PC-3 (cell line): ENCODE results near the gene PAF1. TPM values are rescaled to one million over a fixed set of nuclear protein-coding genes. Genes with fewer than 3 reads are reported as not detected.

Source experiments
- ATAC-seq: fragments of 200-7000 bp; cut with Tn5 transposase; 2 replicates; pipeline ENCODE4 v1.9.1; 2020; ENCODE audit warnings: mild to moderate bottlenecking, moderate library complexity
- BruUV-seq: library from RNA; stranded (reverse); fragments of 400-500 nt; replicated peaks from 2 replicates; lab custom pipeline; 2021; lab: Mats Ljungman, UMichigan
- CTCF ChIA-PET: fragments of 300-600 bp; sonication (Branson Sonifier 250); formaldehyde crosslinking; loops from one replicate; lab custom pipeline; 2022; ENCODE audit warnings: antibody characterized with exemption; lab: Charles Lee
- POLR2A ChIA-PET: fragments of 300-600 bp; sonication (Branson Sonifier 250); formaldehyde crosslinking; loops from one replicate; lab custom pipeline; 2022; ENCODE audit warnings: antibody characterized with exemption; ENCODE audit not compliant: unreplicated experiment; lab: Charles Lee
- DNase-seq: peaks from one replicate; pipeline ENCODE4 v3.0.0-alpha.2; 2015
- H2AFZ ChIP-seq: fragments of 300-600 bp; sonication (generic); 2 replicates; pipeline ENCODE4 v1.6.0; 2016; ENCODE audit warnings: antibody characterized with exemption, low read length
- H3F3A ChIP-seq: fragments of 300-600 bp; sonication (generic); one replicate; pipeline ENCODE4 v1.6.0; 2017; ENCODE audit warnings: antibody characterized with exemption, low read length, control low read depth, mild to moderate bottlenecking; ENCODE audit not compliant: unreplicated experiment
- H3K27ac ChIP-seq: fragments of 300-600 bp; sonication (generic); 2 replicates; pipeline ENCODE4 v1.5.1; 2016; ENCODE audit warnings: mild to moderate bottlenecking, low read length
- H3K27me3 ChIP-seq: fragments of 300-600 bp; sonication (generic); 2 replicates; pipeline ENCODE4 v1.6.1; 2016; ENCODE audit warnings: low read length, mixed read lengths
- H3K36me3 ChIP-seq: fragments of 300-600 bp; sonication (generic); 2 replicates; pipeline ENCODE4 v1.6.1; 2016; ENCODE audit warnings: low read depth, mixed run types, low read length, mixed read lengths
- H3K4me1 ChIP-seq: fragments of 300-600 bp; sonication (generic); 2 replicates; pipeline ENCODE4 v1.5.1; 2016; ENCODE audit warnings: low read length; ENCODE audit not compliant: insufficient read depth
- H3K4me2 ChIP-seq: fragments of 300-600 bp; sonication (generic); 2 replicates; pipeline ENCODE4 v1.6.0; 2016; ENCODE audit warnings: low read length
- H3K4me3 ChIP-seq: fragments of 300-600 bp; sonication (generic); 2 replicates; pipeline ENCODE4 v1.5.1; 2016; ENCODE audit warnings: mild to moderate bottlenecking, low read length, mixed read lengths
- H3K79me2 ChIP-seq: fragments of 300-600 bp; sonication (generic); 2 replicates; pipeline ENCODE4 v1.6.1; 2017; ENCODE audit warnings: low read length, mixed read lengths
- H3K9ac ChIP-seq: fragments of 300-600 bp; sonication (generic); 2 replicates; pipeline ENCODE4 v1.6.0; 2016; ENCODE audit warnings: mild to moderate bottlenecking, low read length
- H3K9me2 ChIP-seq: fragments of 300-600 bp; sonication (generic); replicated peaks from 2 replicates; pipeline ENCODE4 v1.6.1; 2016; ENCODE audit warnings: mixed run types, low read length, mixed read lengths
- H3K9me3 ChIP-seq: fragments of 300-600 bp; sonication (generic); 2 replicates; pipeline ENCODE4 v1.6.1; 2016; ENCODE audit warnings: low read length, mixed read lengths
- H4K20me1 ChIP-seq: fragments of 300-600 bp; sonication (generic); 2 replicates; pipeline ENCODE4 v1.6.1; 2016; ENCODE audit warnings: low read length, mixed read lengths
- EZH2 ChIP-seq: fragments of 300-600 bp; sonication (generic); IDR thresholded peaks from one replicate; pipeline ENCODE4 v1.6.1; 2017; ENCODE audit warnings: antibody characterized with exemption, mild to moderate bottlenecking, low read length; ENCODE audit not compliant: unreplicated experiment
- EZH2phosphoT487 ChIP-seq: fragments of 300-600 bp; sonication (generic); IDR thresholded peaks from 2 replicates; pipeline ENCODE4 v1.6.1; 2018; ENCODE audit warnings: mild to moderate bottlenecking, antibody characterized with exemption, low read length, borderline replicate concordance
- intact Hi-C: fragments of 100-400 bp; cut with micrococcal nuclease; formaldehyde crosslinking; loops from 2 replicates; pipeline ENCODE4 v1.9.0; 2023
- total RNA-seq: library from RNA; depleted of rRNA; stranded (reverse); fragments of >200 nt; gene quantifications from 2 replicates; pipeline ENCODE4 v1.2.3, GENCODE V29; 2014
- TF ChIP-seq, protein P1 (sequence below): fragments of 300-600 bp; sonication (generic); conservative IDR thresholded peaks from 2 replicates; pipeline ENCODE4 v1.5.1; 2017; ENCODE audit warnings: antibody characterized with exemption, low read depth, mild to moderate bottlenecking, low read length

Gene PAF1
- total RNA-seq, 1 experiment from 2014 or later: 50.7 TPM

DNA sequence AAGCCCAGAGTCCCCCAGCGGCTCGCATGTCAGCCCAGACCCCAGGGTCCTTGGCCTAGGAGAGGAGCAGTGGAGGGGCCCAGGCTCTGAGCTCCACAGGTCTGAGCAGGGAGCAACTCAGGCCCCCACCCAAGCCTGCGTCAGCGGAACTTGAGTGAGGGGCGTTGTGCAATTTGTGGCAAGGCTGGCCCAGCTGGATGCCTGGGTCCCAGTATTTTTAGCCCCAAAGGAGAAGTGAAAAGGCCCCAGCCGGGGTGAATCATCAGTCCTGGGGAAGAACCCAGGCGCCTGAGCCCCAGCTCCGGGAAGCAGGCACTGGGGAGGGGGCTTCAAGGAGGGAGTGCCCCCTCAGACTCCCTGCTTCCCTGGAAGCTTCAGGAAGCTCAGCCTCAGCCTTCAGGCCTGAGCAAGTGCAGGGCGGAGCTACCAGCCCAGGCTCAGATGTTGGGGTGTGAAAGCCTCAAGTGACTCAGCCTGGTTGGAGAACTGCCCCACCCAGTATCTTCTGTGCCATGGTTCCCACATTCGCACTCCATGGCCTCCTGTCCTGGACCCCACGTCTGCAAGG lies 7.5 kb upstream of the PAF1 start:
- intact Hi-C loops: no loop called here
- TF ChIP-seq EZH2phosphoT487 (no peak), EZH2 (no peak)
- TF ChIP-seq, protein P1, sequence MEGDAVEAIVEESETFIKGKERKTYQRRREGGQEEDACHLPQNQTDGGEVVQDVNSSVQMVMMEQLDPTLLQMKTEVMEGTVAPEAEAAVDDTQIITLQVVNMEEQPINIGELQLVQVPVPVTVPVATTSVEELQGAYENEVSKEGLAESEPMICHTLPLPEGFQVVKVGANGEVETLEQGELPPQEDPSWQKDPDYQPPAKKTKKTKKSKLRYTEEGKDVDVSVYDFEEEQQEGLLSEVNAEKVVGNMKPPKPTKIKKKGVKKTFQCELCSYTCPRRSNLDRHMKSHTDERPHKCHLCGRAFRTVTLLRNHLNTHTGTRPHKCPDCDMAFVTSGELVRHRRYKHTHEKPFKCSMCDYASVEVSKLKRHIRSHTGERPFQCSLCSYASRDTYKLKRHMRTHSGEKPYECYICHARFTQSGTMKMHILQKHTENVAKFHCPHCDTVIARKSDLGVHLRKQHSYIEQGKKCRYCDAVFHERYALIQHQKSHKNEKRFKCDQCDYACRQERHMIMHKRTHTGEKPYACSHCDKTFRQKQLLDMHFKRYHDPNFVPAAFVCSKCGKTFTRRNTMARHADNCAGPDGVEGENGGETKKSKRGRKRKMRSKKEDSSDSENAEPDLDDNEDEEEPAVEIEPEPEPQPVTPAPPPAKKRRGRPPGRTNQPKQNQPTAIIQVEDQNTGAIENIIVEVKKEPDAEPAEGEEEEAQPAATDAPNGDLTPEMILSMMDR: no peak
- no peaks in the 10 kb centered on the region for H3K79me2 ChIP-seq
- no peaks in the 10 kb centered on the region for H3K36me3 ChIP-seq
- ATAC-seq: no peak
- H3K9me2 ChIP-seq: no peaks in the 10 kb centered on the region
- TSS peak; percentile 11 for BruUV-seq
- H3K27me3 ChIP-seq: no peaks in the 10 kb centered on the region
- peak overlapping the region; percentile 68 for H3K27ac ChIP-seq
- H4K20me1 ChIP-seq: no peaks in the 10 kb centered on the region
- peak; percentile 42 for DNase-seq
- H3K4me2 ChIP-seq: peak overlapping the region; percentile 57
- CTCF ChIA-PET: interaction anchor here (0.6 kb wide), 1 partner anchor 43 kb away, joined by 13 read pairs; no protein-coding TSS in a partner anchor
- H3K9me3 ChIP-seq: no peaks in the 10 kb centered on the region
- H3K9ac ChIP-seq: peak overlapping the region; percentile 52
- POLR2A ChIA-PET: interaction anchor here (0.6 to 1.1 kb wide), 3 partner anchors 9 to 56 kb away, joined by 3 to 5 read pairs (median 4); partner anchors contain the start of genes RPS16 and SAMD4B
- H3K4me1 ChIP-seq: peaks cover 38% of the 10 kb centered on the region
- no peak overlapping the region for H2AFZ ChIP-seq
- no peaks in the 10 kb centered on the region for H3F3A ChIP-seq
- no peak overlapping the region for H3K4me3 ChIP-seq

DNA sequence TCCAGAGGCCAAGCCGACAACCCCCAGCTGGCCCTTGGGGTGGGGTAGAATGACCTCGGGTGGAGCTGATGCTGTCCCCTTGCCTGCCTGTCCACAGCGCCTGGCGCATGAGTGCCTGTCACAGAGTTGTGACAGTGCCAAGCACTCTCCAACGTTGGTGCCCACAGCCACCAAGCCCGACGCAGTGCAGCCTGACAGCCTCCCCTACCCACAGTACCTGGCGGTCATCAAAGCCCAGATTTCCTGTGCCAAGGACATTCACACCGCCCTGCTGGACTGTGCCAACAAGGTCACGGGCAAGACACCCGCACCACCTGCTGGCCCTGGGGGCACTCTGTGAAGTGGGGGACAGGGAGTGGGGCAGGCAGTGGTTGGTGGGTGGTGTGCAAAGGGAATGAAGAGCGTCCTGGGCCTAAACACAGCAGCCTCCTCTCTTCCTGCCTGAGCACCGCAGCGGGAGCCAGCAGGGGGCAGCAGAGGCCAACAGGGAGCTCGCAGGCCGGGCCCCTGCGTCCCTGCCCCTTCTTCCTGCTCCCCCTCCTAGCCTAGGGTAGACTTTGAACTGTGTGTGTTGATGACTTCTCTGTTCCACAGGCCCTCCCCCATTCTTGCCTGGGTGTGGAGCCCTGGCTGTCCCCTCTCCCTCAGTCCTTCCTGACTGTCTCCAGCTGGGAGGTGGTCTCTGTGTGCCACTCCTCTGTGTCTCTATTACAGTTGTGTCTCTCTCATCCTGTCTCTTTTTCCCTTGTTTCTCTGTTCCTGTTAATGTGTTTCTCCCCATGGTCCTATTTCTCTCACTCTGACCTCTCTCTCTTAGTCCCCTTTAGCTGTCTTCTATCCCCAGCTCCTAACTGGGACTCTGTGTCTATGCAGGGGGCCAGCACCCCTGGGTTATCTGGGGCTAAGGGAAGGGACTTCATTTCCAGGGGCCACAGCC lies 6.7 kb upstream of the PAF1 start:
- Histone ChIP-seq H3K4me2 (peak overlapping the region; percentile 57), H3F3A (no peaks in the 10 kb centered on the region), H3K27ac (peak overlapping the region; percentile 68), H3K4me1 (peaks cover 30% of the 10 kb centered on the region), H3K36me3 (no peaks in the 10 kb centered on the region), H3K27me3 (no peaks in the 10 kb centered on the region), H3K79me2 (0 out of 2 replicates have a peak, but pooled peaks cover 1% of the 10 kb centered on the region), H3K4me3 (no peak overlapping the region), H4K20me1 (no peaks in the 10 kb centered on the region), H2AFZ (no peak overlapping the region), H3K9me3 (no peaks in the 10 kb centered on the region), H3K9me2 (no peaks in the 10 kb centered on the region), H3K9ac (peak overlapping the region; percentile 52)
- TF ChIP-seq, protein P1: peak; percentile 82
- no peak for TF ChIP-seq EZH2
- peak; percentile 64 for ATAC-seq
- DNase-seq: peak; percentile 78
- POLR2A ChIA-PET: interaction anchor here (0.7 to 1.1 kb wide), 3 partner anchors 16 to 55 kb away, joined by 3 to 5 read pairs (median 3); partner anchors contain the start of genes RPS16 and SAMD4B
- no TSS peak for BruUV-seq
- intact Hi-C loops: loop anchor here (1.0 kb wide), 1 partner anchor 14 kb away; no protein-coding TSS in a partner anchor
- CTCF ChIA-PET: interaction anchor here (0.6 kb wide), 1 partner anchor 43 kb away, joined by 13 read pairs; no protein-coding TSS in a partner anchor
